ENCODE data around the gene RBMS3. TPM values are rescaled to one million over a fixed set of nuclear protein-coding genes. Genes with fewer than 3 reads are reported as not detected.

RBMS3 gene
- total RNA-seq, 1 experiment from 2014 or later, result 0.42 TPM

- no peak overlapping the region for H3K9ac ChIP-seq (ENCODE audit: low read length)
- ATAC-seq (no peak), DNase-seq (ENCODE audit: low read depth, low spot score) (no peak)
Measured at GRCh38 chr3:29319262-29319661, 38.4 kb downstream of the RBMS3 start.

GRCh38 chr3:29319798-29320197, 38.9 kb downstream of the RBMS3 start:
- ATAC-seq (no peak), DNase-seq (ENCODE audit: low read depth, low spot score) (no peak)
- H3K79me2 ChIP-seq (ENCODE audit: insufficient read depth, low read length), result no peaks in the 10 kb centered on the region
- no peak overlapping the region for H3K9ac ChIP-seq (ENCODE audit: low read length)
- TF ChIP-seq CBX3 (IDR thresholded peaks at IDR 0.05; ENCODE audit: low read depth), result no peak
- TF ChIP-seq ELF1 (IDR thresholded peaks at IDR 0.05; ENCODE audit: borderline replicate concordance, low read depth), result no peak
- no peaks in the 10 kb centered on the region for H3K9me3 ChIP-seq (ENCODE audit: control insufficient read depth in 1 of 2, insufficient read depth in 1 of 2, low read depth in 1 of 2, low read length in 2 of 2)
- no peaks in the 10 kb centered on the region for H3K4me1 ChIP-seq (ENCODE audit: control insufficient read depth in 1 of 2, insufficient read depth in 2 of 2, low read length in 2 of 2)
- RAD21 ChIA-PET (ENCODE audit: low non-redundant PET in 1 of 2, low total read pairs in 2 of 2, uncharacterized antibody in 2 of 2, unreplicated experiment in 2 of 2), result no interaction called here
- H3K36me3 ChIP-seq (ENCODE audit: control insufficient read depth in 1 of 2, insufficient read depth in 2 of 2, low read length in 2 of 2), result no peaks in the 10 kb centered on the region
- no TSS peak for BruUV-seq (replicated peaks)
- intact Hi-C loops (cut with micrococcal nuclease), result no loop called here
- H3K27ac ChIP-seq (ENCODE audit: low read depth, low read length), result no peak overlapping the region
- no peaks in the 10 kb centered on the region for H3K27me3 ChIP-seq (ENCODE audit: insufficient read depth, low read length)
- POLR2A ChIA-PET, result no interaction called here
- CTCF ChIA-PET, result no interaction called here
- H2AFZ ChIP-seq (ENCODE audit: low read depth, low read length, poor library complexity, severe bottlenecking), result no peak overlapping the region
- H4K20me1 ChIP-seq (ENCODE audit: insufficient read depth), result no peaks in the 10 kb centered on the region
- no peaks in the 10 kb centered on the region for H3K9me2 ChIP-seq (ENCODE audit: insufficient read depth)
- no peak overlapping the region for H3K4me3 ChIP-seq (replicated peaks in 1 of 2; ENCODE audit: low read depth in 1 of 2, low read length in 2 of 2)
- no peak overlapping the region for H3K4me2 ChIP-seq (ENCODE audit: low read length)

More at GRCh38 chr3:29319262-29319661, 38.4 kb downstream of the RBMS3 start:
- no peaks in the 10 kb centered on the region for H4K20me1 ChIP-seq (ENCODE audit: insufficient read depth)
- no peaks in the 10 kb centered on the region for H3K79me2 ChIP-seq (ENCODE audit: insufficient read depth, low read length)
- H3K9me2 ChIP-seq (ENCODE audit: insufficient read depth), result no peaks in the 10 kb centered on the region
- no peak for TF ChIP-seq ZNF274 (IDR thresholded peaks at IDR 0.05; ENCODE audit: low read depth, low read length)
- no peak for TF ChIP-seq JUND (IDR thresholded peaks at IDR 0.05)
- TF ChIP-seq ZFX (IDR thresholded peaks at IDR 0.05), result no peak
- no peak for TF ChIP-seq SRF (IDR thresholded peaks at IDR 0.05; ENCODE audit: low read depth)
- TF ChIP-seq ATF3 (IDR thresholded peaks at IDR 0.05), result no peak
- no peak for TF ChIP-seq EGR1 (IDR thresholded peaks at IDR 0.05; ENCODE audit: low read depth)
- TF ChIP-seq ELF1 (IDR thresholded peaks at IDR 0.05; ENCODE audit: borderline replicate concordance, low read depth), result no peak
- no peak for TF ChIP-seq SIN3A (IDR thresholded peaks at IDR 0.05; ENCODE audit: low read depth)
- TF ChIP-seq CBX3 (IDR thresholded peaks at IDR 0.05; ENCODE audit: low read depth), result no peak
- TF ChIP-seq RAD21 (IDR thresholded peaks at IDR 0.05; ENCODE audit: low read depth), result no peak
- TF ChIP-seq POLR2A (IDR thresholded peaks at IDR 0.05; ENCODE audit: borderline replicate concordance, extremely low read depth, insufficient read depth, insufficient read length), result no peak
- TF ChIP-seq MAX (IDR thresholded peaks at IDR 0.05), result no peak
- TF ChIP-seq TCF7L2 (IDR thresholded peaks at IDR 0.05; ENCODE audit: borderline replicate concordance, extremely low read depth, insufficient read depth, insufficient read length), result no peak
- TF ChIP-seq POLR2AphosphoS5 (IDR thresholded peaks at IDR 0.05; ENCODE audit: low read depth, low read length), result no peak
- TF ChIP-seq EZH2phosphoT487 (IDR thresholded peaks at IDR 0.05; ENCODE audit: borderline replicate concordance), result no peak
- no peak for TF ChIP-seq FOSL1 (IDR thresholded peaks at IDR 0.05; ENCODE audit: low read depth)
- H3K4me2 ChIP-seq (ENCODE audit: low read length), result no peak overlapping the region
- H3K27ac ChIP-seq (ENCODE audit: low read depth, low read length), result no peak overlapping the region
- no peaks in the 10 kb centered on the region for H3K4me1 ChIP-seq (ENCODE audit: control insufficient read depth in 1 of 2, insufficient read depth in 2 of 2, low read length in 2 of 2)
- H3K27me3 ChIP-seq (ENCODE audit: insufficient read depth, low read length), result no peaks in the 10 kb centered on the region
- ChIA-PET POLR2A (no interaction called here), RAD21 (ENCODE audit: low non-redundant PET in 1 of 2, low total read pairs in 2 of 2, uncharacterized antibody in 2 of 2, unreplicated experiment in 2 of 2) (no interaction called here), CTCF (no interaction called here)
- H3K36me3 ChIP-seq (ENCODE audit: control insufficient read depth in 1 of 2, insufficient read depth in 2 of 2, low read length in 2 of 2), result no peaks in the 10 kb centered on the region
- intact Hi-C loops (cut with micrococcal nuclease), result no loop called here
- no peaks in the 10 kb centered on the region for H3K9me3 ChIP-seq (ENCODE audit: control insufficient read depth in 1 of 2, insufficient read depth in 1 of 2, low read depth in 1 of 2, low read length in 2 of 2)
- no peak overlapping the region for H2AFZ ChIP-seq (ENCODE audit: low read depth, low read length, poor library complexity, severe bottlenecking)
- no TSS peak for BruUV-seq (replicated peaks)
- H3K4me3 ChIP-seq (replicated peaks in 1 of 2; ENCODE audit: low read depth in 1 of 2, low read length in 2 of 2), result no peak overlapping the region

Data from HCT116 (cell line).